GM18519 (cell line): ENCODE results near the gene CLASP2.
"Not testable (repeated sequence)": the region's sequence is repeated elsewhere in the genome, so short reads cannot be mapped to it uniquely, and the experiment has no call there.

Experiments used
- ATAC-seq: cut with Tn5 transposase; IDR thresholded peaks from one replicate; pipeline ENCODE4 v1.9.1; 2021; ENCODE audit warnings: mild to moderate bottlenecking, moderate library complexity; ENCODE audit not compliant: unreplicated experiment, low FRiP score

CLASP2 gene

GRCh38 chr3:33690341-33690740, 27.7 kb downstream of the CLASP2 start:
- no peak for ATAC-seq

- ATAC-seq: no peak
These were observed 30.5 kb downstream of the CLASP2 start for GRCh38 chr3:33687406-33688010.

DNA sequence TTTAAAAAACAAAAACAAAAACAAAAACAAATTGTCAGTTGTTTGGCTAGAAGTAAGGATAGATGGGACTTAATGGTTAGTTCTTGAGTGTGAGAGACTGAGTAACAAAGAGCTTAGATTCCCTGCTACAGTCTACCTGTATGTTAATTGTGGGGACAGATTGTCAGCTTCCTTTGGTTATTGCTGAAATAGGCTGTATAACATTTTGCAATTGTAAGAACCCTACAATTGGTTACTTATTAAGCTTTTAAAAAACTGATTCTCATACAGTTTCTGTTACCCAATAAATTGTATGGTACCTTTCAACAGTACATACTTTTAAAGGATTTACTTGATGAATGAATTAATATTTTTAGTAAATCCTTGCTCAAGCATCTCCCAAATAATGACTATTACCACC, 35.3 kb downstream of the CLASP2 start:
- no peak for ATAC-seq

GRCh38 chr3:33681667-33682066, 36.4 kb downstream of the CLASP2 start:
- no peak for ATAC-seq

DNA sequence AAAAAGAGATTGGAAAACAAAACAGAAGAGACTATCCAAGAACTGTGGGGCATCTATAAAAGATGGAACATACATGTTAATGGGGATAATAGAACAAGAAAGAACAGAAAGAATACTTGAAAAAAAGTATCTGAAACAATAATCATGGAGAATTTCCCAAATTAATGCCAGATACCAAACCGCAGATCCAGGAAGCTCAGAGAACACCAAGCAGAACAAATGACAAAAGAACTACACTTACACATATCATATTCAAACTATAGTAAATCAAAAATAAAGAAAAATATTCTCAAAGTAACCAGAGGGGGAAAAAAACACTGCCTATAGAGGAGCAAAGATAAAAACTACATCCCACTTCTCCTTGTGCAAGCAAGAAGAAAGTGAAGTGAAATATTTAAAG, 40.0 kb downstream of the CLASP2 start:
- ATAC-seq: no peak

GRCh38 chr3:33673436-33673835, 44.6 kb downstream of the CLASP2 start:
- not testable (repeated sequence) for ATAC-seq

DNA sequence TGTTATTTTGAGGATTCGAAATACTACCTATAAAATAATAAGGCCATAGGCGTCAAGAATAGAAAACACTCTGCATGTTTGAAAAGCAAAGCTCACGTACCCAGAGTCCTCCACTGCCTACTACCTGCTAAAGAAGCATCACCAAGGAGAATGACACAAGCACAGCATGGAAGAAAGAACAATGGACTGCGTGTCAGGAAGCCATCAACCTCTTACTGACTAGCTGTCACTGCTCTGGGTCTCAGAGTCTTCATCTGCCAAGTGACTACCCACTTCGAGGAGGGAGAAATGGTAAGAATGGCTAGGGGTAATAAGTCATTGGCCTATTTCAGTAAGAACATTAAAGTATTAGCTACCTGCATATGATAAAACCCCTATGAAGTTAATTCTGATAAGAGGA, 49.4 kb downstream of the CLASP2 start:
- no peak for ATAC-seq

- ATAC-seq: no peak
These were observed 52.8 kb downstream of the CLASP2 start for GRCh38 chr3:33665294-33665693.

- ATAC-seq: no peak
These were observed 53.9 kb downstream of the CLASP2 start for GRCh38 chr3:33664195-33664594.

GRCh38 chr3:33663042-33663441, 55.0 kb downstream of the CLASP2 start:
- no peak for ATAC-seq

DNA sequence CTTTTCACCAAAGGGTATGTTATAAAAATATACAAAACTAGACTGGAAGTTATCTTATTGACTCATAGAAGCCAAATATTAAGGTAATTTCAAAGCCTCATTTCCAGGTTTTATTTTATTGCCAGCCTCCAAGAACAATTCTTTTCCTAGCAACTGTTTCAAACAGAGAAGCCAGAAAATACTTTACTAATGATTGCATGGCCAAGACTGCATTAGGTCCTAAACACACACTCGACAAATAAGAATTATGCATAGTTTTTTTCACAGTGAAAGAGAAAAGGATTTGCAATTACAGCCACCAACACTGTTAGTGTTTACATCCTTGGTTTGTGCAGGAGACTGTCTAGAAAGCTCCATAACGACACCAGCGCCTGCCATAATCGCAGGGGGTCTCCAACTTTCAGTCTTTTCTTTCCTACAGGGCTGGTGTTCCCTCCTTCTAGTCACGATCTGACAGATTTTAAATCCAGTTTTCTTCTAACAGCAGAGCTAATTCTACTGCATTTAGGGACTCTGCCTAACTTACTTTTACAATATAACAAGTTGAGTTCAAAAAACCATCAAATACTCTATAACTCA, 58.1 kb downstream of the CLASP2 start:
- no peak for ATAC-seq

GRCh38 chr3:33658991-33659848, 58.8 kb downstream of the CLASP2 start:
- peak; percentile 79 for ATAC-seq

DNA sequence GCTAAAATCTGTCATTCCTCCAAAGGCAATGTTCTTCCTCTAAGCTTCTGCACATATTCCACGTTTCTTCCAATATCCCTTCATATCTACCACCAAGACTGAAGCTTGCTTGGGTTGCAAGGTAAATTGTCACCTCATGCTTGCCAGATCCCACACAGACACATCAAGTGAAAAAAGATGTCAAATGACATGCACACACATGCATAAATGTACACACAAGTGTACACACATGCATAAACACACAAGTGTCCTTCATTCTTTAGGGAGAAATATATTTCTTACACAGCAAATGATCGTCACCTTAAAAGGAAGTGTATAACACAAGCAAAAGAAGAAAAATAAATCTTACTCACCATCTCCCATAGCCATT, 59.4 kb downstream of the CLASP2 start:
- peak; percentile 7 for ATAC-seq

DNA sequence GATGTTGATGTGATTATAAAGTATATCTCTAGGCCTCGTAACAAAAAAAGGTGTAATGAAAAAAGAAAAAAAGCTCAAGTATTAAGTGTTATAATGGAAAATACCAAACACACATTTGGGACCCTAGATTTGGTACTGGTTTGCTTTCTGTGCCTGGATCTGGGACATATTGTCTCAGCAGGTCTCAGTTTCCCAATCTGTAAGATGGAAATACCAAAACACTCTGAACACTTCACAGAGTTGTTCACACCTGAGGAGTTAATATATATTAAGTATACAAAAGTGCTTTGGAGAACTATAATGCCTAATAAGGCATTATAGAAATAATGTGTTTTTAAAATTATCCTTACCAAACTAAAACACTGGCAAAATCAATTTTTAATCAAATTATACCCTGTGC, 60.0 kb downstream of the CLASP2 start:
- ATAC-seq: no peak

GRCh38 chr3:33652736-33653135, 65.3 kb downstream of the CLASP2 start:
- ATAC-seq: no peak

DNA sequence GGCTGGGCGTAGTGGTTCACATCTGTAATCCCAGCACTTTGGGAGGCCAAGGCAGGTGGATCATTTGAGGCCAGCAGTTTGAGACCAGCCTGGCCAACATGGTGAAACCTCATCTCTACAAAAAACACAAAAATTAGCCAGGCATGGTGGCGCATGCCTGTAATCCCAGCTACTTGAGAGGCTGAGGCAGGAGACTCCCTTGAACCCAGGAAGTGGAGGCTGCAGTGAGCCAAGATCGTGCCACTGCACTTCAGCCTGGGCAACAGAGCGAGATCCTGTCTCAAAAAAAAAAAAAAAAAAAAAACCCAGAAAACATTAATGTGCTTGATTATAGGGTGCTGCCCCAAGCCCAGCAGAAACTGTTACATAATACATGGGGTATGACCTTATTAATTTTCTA, 67.0 kb downstream of the CLASP2 start:
- ATAC-seq: not testable (repeated sequence)

DNA sequence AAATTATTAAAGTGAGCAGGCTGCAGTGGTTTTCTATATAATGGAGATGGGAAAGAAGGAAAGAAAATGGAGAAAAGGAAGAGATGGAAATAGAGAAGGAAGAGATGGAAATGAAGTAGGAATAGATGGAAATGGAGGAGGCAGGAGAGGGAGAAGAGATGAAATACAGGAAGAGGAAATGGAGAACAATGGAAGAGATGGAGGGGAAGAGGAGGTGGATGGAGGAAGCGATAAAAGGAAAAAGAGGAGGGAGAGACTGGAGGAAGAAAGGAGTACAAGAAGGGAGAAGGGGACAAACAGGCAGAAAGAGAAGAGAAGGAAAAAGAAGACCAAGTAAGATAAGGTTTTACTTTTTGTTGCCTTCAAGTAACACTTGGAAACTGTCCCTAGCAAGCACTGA, 67.6 kb downstream of the CLASP2 start:
- no peak for ATAC-seq

- no peak for ATAC-seq
These were observed 69.3 kb downstream of the CLASP2 start for GRCh38 chr3:33648793-33649192.

GRCh38 chr3:33646406-33646805, 71.6 kb downstream of the CLASP2 start:
- no peak for ATAC-seq

- ATAC-seq: no peak
These were observed 72.9 kb downstream of the CLASP2 start for GRCh38 chr3:33645060-33645647.

DNA sequence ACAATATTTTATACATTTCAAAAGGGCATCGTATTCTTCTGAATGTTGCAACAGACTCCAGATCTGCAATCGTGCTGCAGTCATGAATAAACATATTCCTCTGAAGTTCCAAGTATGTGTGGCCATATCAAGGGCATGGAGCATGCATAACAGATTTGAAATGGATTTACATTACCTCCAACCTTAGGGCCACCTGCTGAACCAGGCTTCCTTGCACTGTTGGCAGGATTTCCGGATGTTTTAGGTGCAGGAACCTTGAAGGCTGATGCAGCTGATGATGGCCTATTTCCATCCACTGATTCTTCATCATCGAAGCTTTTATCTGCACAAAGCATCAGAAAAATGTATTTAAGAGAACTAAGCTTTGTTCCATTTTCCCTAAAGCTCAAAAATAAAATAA, 73.5 kb downstream of the CLASP2 start:
- no peak for ATAC-seq
